Testis (tissue), 3 donors: ENCODE results near the gene CDC42EP4. TPM values are rescaled to one million over a fixed set of nuclear protein-coding genes. Genes with fewer than 3 reads are reported as not detected.
A peak's percentile ranks its signal among the peaks of the same experiment; 100 is the strongest.

Experiments
- DNase-seq: peaks from one replicate; pipeline ENCODE4 v3.0.0-alpha.2; 2019
- H3K27ac ChIP-seq, 2 donors: fragments of 200-600 bp; sonication (generic); one replicate each; pipeline ENCODE4 v1.5.1; 2019
- H3K27me3 ChIP-seq: fragments of 200-600 bp; sonication (generic); one replicate; pipeline ENCODE4 v1.5.1; 2019
- H3K36me3 ChIP-seq: fragments of 200-600 bp; sonication (generic); one replicate; pipeline ENCODE4 v1.5.1; 2017; ENCODE audit warnings: low read depth; ENCODE audit errors: missing control alignments
- H3K4me1 ChIP-seq: fragments of 200-600 bp; sonication (generic); one replicate; pipeline ENCODE4 v1.5.1; 2019
- H3K4me3 ChIP-seq, 2 donors: fragments of 200-600 bp; sonication (generic); one replicate each; pipeline ENCODE4 v1.5.1; 2017 to 2019
- H3K9me3 ChIP-seq: fragments of 200-600 bp; sonication (generic); one replicate; pipeline ENCODE4 v1.5.1; 2017
- CTCF ChIP-seq, 3 experiments: fragments of 450-650 bp in 2 of 3; fragments of 200-600 bp in 1 of 3; sonication (generic) in 1 of 3; IDR thresholded peaks; one replicate each; pipeline ENCODE4 v1.5.1; 2016 to 2019; ENCODE audit warnings: antibody characterized with exemption in 3 of 3, mild to moderate bottlenecking in 2 of 3, moderate library complexity in 1 of 3
- POLR2A ChIP-seq: fragments of 450-650 bp; IDR thresholded peaks from one replicate; pipeline ENCODE4 v1.6.1; 2017; ENCODE audit warnings: antibody characterized with exemption, mild to moderate bottlenecking, moderate library complexity
- WGBS, 2 donors: methylation state at CpG; one replicate each; pipeline ENCODE4 v1.1.5; 2018; 5-methylcytosine and 5-hydroxymethylcytosine counted together
- intact Hi-C: fragments of 100-400 bp; cut with DNase I; formaldehyde crosslinking; loops from one replicate; pipeline ENCODE4 v1.15.1; 2023; ENCODE audit warnings: low total_unique reads
- polyA plus RNA-seq: library from polyadenylated mRNA; stranded (reverse); fragments of 350-450 nt; fragmentation: Illumina TruSeq; extraction: RNeasy Lipid Tissue Mini Kit (QIAGEN cat#74804); gene quantifications from one replicate; pipeline ENCODE4 v1.2.3, GENCODE V29; 2014; ENCODE audit warnings: low read depth, low replicate concordance; ENCODE audit not compliant: insufficient read depth
- total RNA-seq, 2 donors: library from RNA; depleted of rRNA; stranded (reverse); fragments of >200 nt; gene quantifications; one replicate each; pipeline ENCODE4 v1.2.3, GENCODE V29; 2016

The CDC42EP4 gene
- total and polyA plus RNA-seq, 3 donors from 2014 or later: 55.9 to 140 (median 103) TPM

GRCh38 chr17:73250851-73251640 lies 60.8 kb downstream of the CDC42EP4 start:
- Histone ChIP-seq H3K4me3 (no peak overlapping the region), H3K9me3 (no peaks in the 10 kb centered on the region), H3K4me1 (no peaks in the 10 kb centered on the region), H3K27me3 (no peaks in the 10 kb centered on the region), H3K27ac (no peak overlapping the region), H3K36me3 (no peaks in the 10 kb centered on the region)
- no peak for TF ChIP-seq CTCF (IDR thresholded peaks at IDR 0.05)
- no peak for TF ChIP-seq POLR2A
- intact Hi-C loops: no loop called here
- WGBS, 2 donors: 73 to 74% methylated on average over 9 to 10 of the region's 10 CpGs
- peak; percentile 9 for DNase-seq

DNA sequence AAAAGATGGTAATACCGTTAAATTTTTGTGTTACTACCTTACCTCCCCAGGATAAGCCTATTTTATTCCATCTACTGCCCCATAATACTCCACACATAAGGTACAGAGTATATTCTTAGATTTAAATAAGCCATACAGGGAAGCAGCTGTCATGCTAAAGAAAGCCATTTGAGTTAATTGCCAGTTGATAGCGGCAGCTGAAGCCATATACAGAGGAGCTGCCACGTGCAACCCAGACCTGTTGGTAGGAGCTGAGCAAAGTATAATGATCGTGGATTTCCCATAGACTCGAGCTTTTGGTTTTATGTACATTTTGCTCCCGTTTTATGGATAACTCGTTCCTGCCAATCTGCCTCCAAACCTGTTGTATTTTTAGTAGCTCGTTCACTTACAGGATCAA lies 62.1 kb downstream of the CDC42EP4 start:
- 83 to 88% methylated on average over 8 of the region's 8 CpGs for WGBS, 2 donors
- intact Hi-C loops: no loop called here
- TF ChIP-seq POLR2A (no peak), CTCF (IDR thresholded peaks at IDR 0.05) (no peak)

DNA sequence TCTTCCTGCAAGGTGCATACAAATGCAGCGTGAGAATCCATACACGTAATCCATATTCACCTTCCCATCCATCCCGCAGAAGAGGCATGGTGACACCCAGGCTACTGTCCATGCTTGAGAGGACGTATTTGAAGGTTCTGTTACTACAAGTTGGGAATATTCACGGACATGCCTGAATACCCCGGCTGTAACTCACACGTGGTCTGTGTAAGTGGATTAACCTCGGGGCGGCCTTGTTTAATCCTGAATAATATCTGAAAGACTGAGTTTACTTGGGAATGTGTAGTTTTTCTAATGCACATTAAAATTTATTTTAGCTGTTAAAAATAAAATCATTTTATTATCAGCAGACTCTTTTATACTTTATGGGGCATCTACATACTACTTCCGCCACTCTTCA lies 63.3 kb downstream of the CDC42EP4 start:
- H3K4me3 ChIP-seq: no peak overlapping the region
- TF ChIP-seq POLR2A (no peak), CTCF (IDR thresholded peaks at IDR 0.05) (no peak)
- H3K27me3 ChIP-seq: no peaks in the 10 kb centered on the region
- H3K27ac ChIP-seq: no peak overlapping the region
- no peaks in the 10 kb centered on the region for H3K4me1 ChIP-seq
- no peaks in the 10 kb centered on the region for H3K36me3 ChIP-seq
- intact Hi-C loops: no loop called here
- no peak for DNase-seq
- WGBS, 2 donors: 83 to 90% methylated on average over 10 of the region's 10 CpGs
- no peaks in the 10 kb centered on the region for H3K9me3 ChIP-seq

More for the DNA sequence above, 62.1 kb downstream of the CDC42EP4 start:
- H3K27me3 ChIP-seq: no peaks in the 10 kb centered on the region
- H3K9me3 ChIP-seq: no peaks in the 10 kb centered on the region
- H3K27ac ChIP-seq: no peak overlapping the region
- no peak overlapping the region for H3K4me3 ChIP-seq
- H3K4me1 ChIP-seq: no peaks in the 10 kb centered on the region
- H3K36me3 ChIP-seq: no peaks in the 10 kb centered on the region
- DNase-seq: no peak

- H3K27me3 ChIP-seq: no peaks in the 10 kb centered on the region
- 79 to 93% methylated on average over 2 of the region's 2 CpGs for WGBS, 2 donors
- DNase-seq: no peak
- no peak overlapping the region for H3K4me3 ChIP-seq
- H3K36me3 ChIP-seq: no peaks in the 10 kb centered on the region
- H3K9me3 ChIP-seq: no peaks in the 10 kb centered on the region
- H3K27ac ChIP-seq: no peak overlapping the region
- TF ChIP-seq POLR2A (no peak), CTCF (IDR thresholded peaks at IDR 0.05) (no peak)
- intact Hi-C loops: no loop called here
- H3K4me1 ChIP-seq: no peaks in the 10 kb centered on the region
Observed at GRCh38 chr17:73247726-73248125, 64.1 kb downstream of the CDC42EP4 start.

DNA sequence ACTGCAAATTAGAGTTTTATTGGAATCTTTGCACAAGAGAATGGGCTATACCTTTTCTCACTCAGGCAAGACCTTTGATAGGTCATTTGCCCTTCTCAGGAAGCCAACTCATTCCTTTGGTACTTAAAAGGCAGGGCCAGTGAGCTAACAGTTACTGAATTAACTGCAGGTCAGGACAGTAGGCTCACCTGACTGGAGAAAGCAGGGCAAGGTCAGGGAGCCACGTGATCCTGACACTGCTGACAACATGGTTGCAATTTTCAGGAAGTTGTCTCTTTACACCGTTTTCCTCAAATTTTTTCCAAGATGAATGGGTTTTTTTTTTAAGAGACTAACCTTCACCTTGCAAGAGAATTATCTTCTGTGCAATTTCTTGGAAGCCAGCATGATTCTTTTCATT lies 71.2 kb downstream of the CDC42EP4 start:
- no peaks in the 10 kb centered on the region for H3K36me3 ChIP-seq

More for the DNA sequence above, 71.2 kb downstream of the CDC42EP4 start:
- DNase-seq: no peak
- no peak overlapping the region for H3K27ac ChIP-seq
- TF ChIP-seq CTCF (IDR thresholded peaks at IDR 0.05) (no peak), POLR2A (no peak)
- WGBS, 2 donors: 51 to 68% methylated on average over 2 of the region's 2 CpGs
- no peak overlapping the region for H3K4me3 ChIP-seq
- H3K4me1 ChIP-seq: no peaks in the 10 kb centered on the region
- no peaks in the 10 kb centered on the region for H3K27me3 ChIP-seq
- intact Hi-C loops: no loop called here
- H3K9me3 ChIP-seq: no peaks in the 10 kb centered on the region
